ENCODE results near the gene APPBP2.
"Not testable (repeated sequence)": the region's sequence is repeated elsewhere in the genome, so short reads cannot be mapped to it uniquely, and the experiment has no call there.

Gene APPBP2

GRCh38 chr17:60496041-60496440 is 30.0 kb downstream of the APPBP2 start:
- no peak for DNase-seq (ENCODE audit: low spot score)

GRCh38 chr17:60495260-60495659 is 30.8 kb downstream of the APPBP2 start:
- DNase-seq (ENCODE audit: low spot score), result no peak

GRCh38 chr17:60493847-60494321 is 32.2 kb downstream of the APPBP2 start:
- DNase-seq (ENCODE audit: low spot score), result no peak

GRCh38 chr17:60491771-60492170 is 34.3 kb downstream of the APPBP2 start:
- DNase-seq (ENCODE audit: low spot score), result no peak

- not testable (repeated sequence) for DNase-seq (ENCODE audit: low spot score)
Observed at GRCh38 chr17:60490594-60490993, 35.4 kb downstream of the APPBP2 start.

GRCh38 chr17:60481604-60482003 is 44.4 kb downstream of the APPBP2 start:
- peak; percentile 83 for DNase-seq (ENCODE audit: low spot score)

- no peak for DNase-seq (ENCODE audit: low spot score)
Observed at GRCh38 chr17:60473788-60474187, 52.3 kb downstream of the APPBP2 start.

GRCh38 chr17:60472449-60472848 is 53.6 kb downstream of the APPBP2 start:
- DNase-seq (ENCODE audit: low spot score), result no peak

- DNase-seq (ENCODE audit: low spot score), result no peak
Observed at GRCh38 chr17:60471451-60471850, 54.6 kb downstream of the APPBP2 start.

GRCh38 chr17:60468371-60468770 is 57.7 kb downstream of the APPBP2 start:
- DNase-seq (ENCODE audit: low spot score), result no peak

- no peak for DNase-seq (ENCODE audit: low spot score)
Observed at GRCh38 chr17:60464343-60464742, 61.7 kb downstream of the APPBP2 start.

- DNase-seq (ENCODE audit: low spot score), result no peak
Observed at GRCh38 chr17:60463157-60463835, 62.7 kb downstream of the APPBP2 start.

GRCh38 chr17:60461584-60461983 is 64.5 kb downstream of the APPBP2 start:
- no peak for DNase-seq (ENCODE audit: low spot score)

GRCh38 chr17:60457148-60457547 is 68.9 kb downstream of the APPBP2 start:
- DNase-seq (ENCODE audit: low spot score), result no peak

GRCh38 chr17:60455378-60455777 is 70.7 kb downstream of the APPBP2 start:
- DNase-seq (ENCODE audit: low spot score), result no peak

GRCh38 chr17:60451965-60452364 is 74.1 kb downstream of the APPBP2 start:
- DNase-seq (ENCODE audit: low spot score), result no peak

GRCh38 chr17:60451071-60451470 is 75.0 kb downstream of the APPBP2 start:
- DNase-seq (ENCODE audit: low spot score), result peak; percentile 68

- DNase-seq (ENCODE audit: low spot score), result no peak
Observed at GRCh38 chr17:60447375-60447774, 78.7 kb downstream of the APPBP2 start.

- no peak for DNase-seq (ENCODE audit: low spot score)
Observed at GRCh38 chr17:60445144-60445543, 80.9 kb downstream of the APPBP2 start.

GRCh38 chr17:60443713-60444112 is 82.3 kb downstream of the APPBP2 start:
- no peak for DNase-seq (ENCODE audit: low spot score)

GRCh38 chr17:60442271-60443173 is 83.5 kb downstream of the APPBP2 start:
- DNase-seq (ENCODE audit: low spot score), result peak; percentile 72

- DNase-seq (ENCODE audit: low spot score), result no peak
Observed at GRCh38 chr17:60439501-60439900, 86.5 kb downstream of the APPBP2 start.

- DNase-seq (ENCODE audit: low spot score), result no peak
Observed at GRCh38 chr17:60436676-60437075, 89.4 kb downstream of the APPBP2 start.

Data from putamen (tissue), 1 donor.